Neural cell (in vitro differentiated cells): Measurements from ENCODE around the gene USP49. TPM values are rescaled to one million over a fixed set of nuclear protein-coding genes. Genes with fewer than 3 reads are reported as not detected.

Experiments used
- H2AFZ ChIP-seq: fragments of 200-600, 300-800 bp; sonication (generic), shearing (Covaris generic); 2 replicates; pipeline ENCODE4 v1.6.0; 2014; ENCODE audit warnings: low read depth, mild to moderate bottlenecking, antibody characterized with exemption, low read length, moderate library complexity
- H3F3A ChIP-seq: fragments of 200-600 bp; shearing (Covaris generic); 2 replicates; pipeline ENCODE4 v1.6.1; 2016; ENCODE audit warnings: mild to moderate bottlenecking, moderate library complexity, mixed read lengths, antibody characterized with exemption, low read length; ENCODE audit not compliant: insufficient read depth, poor library complexity, severe bottlenecking
- H3K27ac ChIP-seq: fragments of 200-600, 300-800 bp; sonication (generic), shearing (Covaris generic); 2 replicates; pipeline ENCODE4 v1.5.1; 2014; ENCODE audit warnings: mild to moderate bottlenecking, low read length, moderate library complexity
- H3K27me3 ChIP-seq: fragments of 300-800, 200-600 bp; sonication (generic), shearing (Covaris generic); 2 replicates; pipeline ENCODE4 v1.6.0; 2014; ENCODE audit warnings: mild to moderate bottlenecking, low read depth, low read length, moderate library complexity; ENCODE audit not compliant: insufficient read depth
- H3K36me3 ChIP-seq: fragments of 300-800, 200-600 bp; sonication (generic), shearing (Covaris generic); 2 replicates; pipeline ENCODE4 v1.5.1; 2014; ENCODE audit warnings: mild to moderate bottlenecking, antibody characterized with exemption, low read length, moderate library complexity; ENCODE audit not compliant: insufficient read depth
- H3K4me2 ChIP-seq: fragments of 300-800, 200-600 bp; sonication (generic), shearing (Covaris generic); 2 replicates; pipeline ENCODE4 v1.6.0; 2014; ENCODE audit warnings: mild to moderate bottlenecking, low read length
- H3K4me3 ChIP-seq: fragments of 300-800, 200-600 bp; sonication (generic), shearing (Covaris generic); 2 replicates; pipeline ENCODE4 v1.5.1; 2014; ENCODE audit warnings: mild to moderate bottlenecking, low read length, moderate library complexity
- H3K79me2 ChIP-seq: fragments of 200-600 bp; shearing (Covaris generic); replicated peaks from 2 replicates; pipeline ENCODE4 v1.6.0; 2014; ENCODE audit warnings: mild to moderate bottlenecking, low read length, moderate library complexity; ENCODE audit not compliant: insufficient read depth
- H3K9ac ChIP-seq: fragments of 300-800, 200-600 bp; sonication (generic), shearing (Covaris generic); 2 replicates; pipeline ENCODE4 v1.6.1; 2016; ENCODE audit warnings: mild to moderate bottlenecking, low read length, mixed read lengths
- H3K9me2 ChIP-seq: fragments of 200-600 bp; shearing (Covaris generic); 2 replicates; pipeline ENCODE4 v1.6.1; 2016; ENCODE audit warnings: mild to moderate bottlenecking, low read length, mixed read lengths; ENCODE audit not compliant: insufficient read depth
- H3K9me3 ChIP-seq: fragments of 200-600, 300-800 bp; sonication (generic), shearing (Covaris generic); 2 replicates; pipeline ENCODE4 v1.6.1; 2016; ENCODE audit warnings: mild to moderate bottlenecking, mixed run types, low read length, moderate library complexity, mixed read lengths
- H4K20me1 ChIP-seq: fragments of 200-600 bp; shearing (Covaris generic); 2 replicates; pipeline ENCODE4 v1.6.1; 2016; ENCODE audit warnings: mild to moderate bottlenecking, mixed run types; ENCODE audit not compliant: insufficient read depth
- EP300 ChIP-seq: fragments of 450-650 bp; conservative IDR thresholded peaks from 2 replicates; pipeline ENCODE4 v1.6.1; 2014; ENCODE audit warnings: antibody characterized with exemption, mild to moderate bottlenecking, moderate library complexity; ENCODE audit not compliant: poor library complexity, severe bottlenecking
- EZH2 ChIP-seq: fragments of 200-600, 300-800 bp; shearing (Covaris generic), sonication (generic); IDR thresholded peaks from 2 replicates; pipeline ENCODE4 v1.6.1; 2014; ENCODE audit warnings: antibody characterized with exemption, low read length, borderline replicate concordance, mild to moderate bottlenecking; ENCODE audit not compliant: insufficient read depth, poor library complexity, severe bottlenecking
- MXI1 ChIP-seq: fragments of 450-650 bp; conservative IDR thresholded peaks from 2 replicates; pipeline ENCODE4 v1.6.1; 2014; ENCODE audit warnings: antibody characterized with exemption, mild to moderate bottlenecking; ENCODE audit not compliant: poor library complexity, severe bottlenecking
- POLR2AphosphoS5 ChIP-seq: IDR thresholded peaks from 2 replicates; pipeline ENCODE4 v1.6.1; 2012
- RAD21 ChIP-seq: fragments of 450-650 bp; conservative IDR thresholded peaks from 2 replicates; pipeline ENCODE4 v1.6.1; 2014; ENCODE audit warnings: antibody characterized with exemption, mild to moderate bottlenecking, moderate library complexity
- SMC3 ChIP-seq: fragments of 450-650 bp; conservative IDR thresholded peaks from 2 replicates; pipeline ENCODE4 v1.6.1; 2014; ENCODE audit warnings: antibody characterized with exemption, mild to moderate bottlenecking, moderate library complexity; ENCODE audit not compliant: poor library complexity
- TAF1 ChIP-seq: IDR thresholded peaks from 2 replicates; pipeline ENCODE4 v1.6.1; 2012; ENCODE audit warnings: low read depth
- polyA plus RNA-seq: library from polyadenylated mRNA; depleted of rRNA; stranded (reverse); fragments of >200 nt; gene quantifications from 2 replicates; pipeline ENCODE4 v1.2.3, GENCODE V29; 2014
- TF ChIP-seq, protein P1 (sequence below): fragments of 450-650 bp; IDR thresholded peaks from 2 replicates; pipeline ENCODE4 v1.5.1; 2014; ENCODE audit warnings: antibody characterized with exemption, mild to moderate bottlenecking, moderate library complexity; ENCODE audit not compliant: poor library complexity, severe bottlenecking
- TF ChIP-seq, protein P2 (sequence below): IDR thresholded peaks from 2 replicates; pipeline ENCODE4 v1.6.1; 2012; ENCODE audit warnings: borderline replicate concordance

Gene USP49
- polyA plus RNA-seq, 1 donor from 2014 or later, result 23.5 TPM

- no peaks in the 10 kb centered on the region for H3K79me2 ChIP-seq
- no peaks in the 10 kb centered on the region for H3K27me3 ChIP-seq
- no peak overlapping the region for H3K27ac ChIP-seq
- H3K9ac ChIP-seq, result no peak overlapping the region
- H3K4me3 ChIP-seq, result no peak overlapping the region
- no peaks in the 10 kb centered on the region for H3K9me3 ChIP-seq
- TF ChIP-seq, protein P1, sequence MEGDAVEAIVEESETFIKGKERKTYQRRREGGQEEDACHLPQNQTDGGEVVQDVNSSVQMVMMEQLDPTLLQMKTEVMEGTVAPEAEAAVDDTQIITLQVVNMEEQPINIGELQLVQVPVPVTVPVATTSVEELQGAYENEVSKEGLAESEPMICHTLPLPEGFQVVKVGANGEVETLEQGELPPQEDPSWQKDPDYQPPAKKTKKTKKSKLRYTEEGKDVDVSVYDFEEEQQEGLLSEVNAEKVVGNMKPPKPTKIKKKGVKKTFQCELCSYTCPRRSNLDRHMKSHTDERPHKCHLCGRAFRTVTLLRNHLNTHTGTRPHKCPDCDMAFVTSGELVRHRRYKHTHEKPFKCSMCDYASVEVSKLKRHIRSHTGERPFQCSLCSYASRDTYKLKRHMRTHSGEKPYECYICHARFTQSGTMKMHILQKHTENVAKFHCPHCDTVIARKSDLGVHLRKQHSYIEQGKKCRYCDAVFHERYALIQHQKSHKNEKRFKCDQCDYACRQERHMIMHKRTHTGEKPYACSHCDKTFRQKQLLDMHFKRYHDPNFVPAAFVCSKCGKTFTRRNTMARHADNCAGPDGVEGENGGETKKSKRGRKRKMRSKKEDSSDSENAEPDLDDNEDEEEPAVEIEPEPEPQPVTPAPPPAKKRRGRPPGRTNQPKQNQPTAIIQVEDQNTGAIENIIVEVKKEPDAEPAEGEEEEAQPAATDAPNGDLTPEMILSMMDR, result no peak
- no peak for TF ChIP-seq RAD21
- no peak for TF ChIP-seq EZH2
- no peak for TF ChIP-seq MXI1
- no peak for TF ChIP-seq TAF1
- TF ChIP-seq, protein P2, sequence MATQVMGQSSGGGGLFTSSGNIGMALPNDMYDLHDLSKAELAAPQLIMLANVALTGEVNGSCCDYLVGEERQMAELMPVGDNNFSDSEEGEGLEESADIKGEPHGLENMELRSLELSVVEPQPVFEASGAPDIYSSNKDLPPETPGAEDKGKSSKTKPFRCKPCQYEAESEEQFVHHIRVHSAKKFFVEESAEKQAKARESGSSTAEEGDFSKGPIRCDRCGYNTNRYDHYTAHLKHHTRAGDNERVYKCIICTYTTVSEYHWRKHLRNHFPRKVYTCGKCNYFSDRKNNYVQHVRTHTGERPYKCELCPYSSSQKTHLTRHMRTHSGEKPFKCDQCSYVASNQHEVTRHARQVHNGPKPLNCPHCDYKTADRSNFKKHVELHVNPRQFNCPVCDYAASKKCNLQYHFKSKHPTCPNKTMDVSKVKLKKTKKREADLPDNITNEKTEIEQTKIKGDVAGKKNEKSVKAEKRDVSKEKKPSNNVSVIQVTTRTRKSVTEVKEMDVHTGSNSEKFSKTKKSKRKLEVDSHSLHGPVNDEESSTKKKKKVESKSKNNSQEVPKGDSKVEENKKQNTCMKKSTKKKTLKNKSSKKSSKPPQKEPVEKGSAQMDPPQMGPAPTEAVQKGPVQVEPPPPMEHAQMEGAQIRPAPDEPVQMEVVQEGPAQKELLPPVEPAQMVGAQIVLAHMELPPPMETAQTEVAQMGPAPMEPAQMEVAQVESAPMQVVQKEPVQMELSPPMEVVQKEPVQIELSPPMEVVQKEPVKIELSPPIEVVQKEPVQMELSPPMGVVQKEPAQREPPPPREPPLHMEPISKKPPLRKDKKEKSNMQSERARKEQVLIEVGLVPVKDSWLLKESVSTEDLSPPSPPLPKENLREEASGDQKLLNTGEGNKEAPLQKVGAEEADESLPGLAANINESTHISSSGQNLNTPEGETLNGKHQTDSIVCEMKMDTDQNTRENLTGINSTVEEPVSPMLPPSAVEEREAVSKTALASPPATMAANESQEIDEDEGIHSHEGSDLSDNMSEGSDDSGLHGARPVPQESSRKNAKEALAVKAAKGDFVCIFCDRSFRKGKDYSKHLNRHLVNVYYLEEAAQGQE, result no peak
- no peak for TF ChIP-seq POLR2AphosphoS5
- no peak for TF ChIP-seq SMC3
- no peak for TF ChIP-seq EP300
- no peaks in the 10 kb centered on the region for H3K9me2 ChIP-seq
- H3K4me2 ChIP-seq, result no peak overlapping the region
- H2AFZ ChIP-seq, result no peak overlapping the region
- H3F3A ChIP-seq, result no peaks in the 10 kb centered on the region
- no peaks in the 10 kb centered on the region for H4K20me1 ChIP-seq
- no peaks in the 10 kb centered on the region for H3K36me3 ChIP-seq
These were observed 138.8 kb downstream of the USP49 start for GRCh38 chr6:41756354-41756753.

DNA sequence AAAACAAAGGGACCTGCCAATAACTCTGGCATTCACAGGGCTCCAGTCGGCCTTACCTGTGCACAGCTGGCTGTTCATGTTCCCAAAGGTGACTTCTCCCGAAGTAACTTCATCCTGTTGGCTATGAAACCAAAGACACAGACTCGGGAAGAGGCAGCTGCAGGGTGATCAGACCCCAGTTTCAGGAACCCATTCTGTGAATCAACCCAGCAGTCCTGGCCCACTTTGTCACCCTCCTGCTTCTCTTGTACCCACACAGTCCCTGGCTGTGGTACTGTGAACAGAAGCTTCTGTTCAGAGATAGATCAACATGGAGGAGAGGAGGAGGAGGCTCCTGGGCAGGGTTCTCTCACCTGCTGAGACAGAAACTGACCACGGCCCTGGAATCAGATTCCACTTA, 139.3 kb downstream of the USP49 start:
- H3K36me3 ChIP-seq, result no peaks in the 10 kb centered on the region
- H3F3A ChIP-seq, result no peaks in the 10 kb centered on the region
- no peak overlapping the region for H3K4me2 ChIP-seq
- TF ChIP-seq TAF1 (no peak), SMC3 (no peak), POLR2AphosphoS5 (no peak)
- TF ChIP-seq, protein P2, result no peak
- TF ChIP-seq, protein P1, result no peak
- no peaks in the 10 kb centered on the region for H4K20me1 ChIP-seq
- no peak overlapping the region for H3K27ac ChIP-seq
- no peaks in the 10 kb centered on the region for H3K9me3 ChIP-seq
- no peaks in the 10 kb centered on the region for H3K27me3 ChIP-seq
- no peak overlapping the region for H3K4me3 ChIP-seq
- no peaks in the 10 kb centered on the region for H3K79me2 ChIP-seq
- H2AFZ ChIP-seq, result no peak overlapping the region
- no peak overlapping the region for H3K9ac ChIP-seq
- H3K9me2 ChIP-seq, result no peaks in the 10 kb centered on the region
